ENCODE results near the gene RAP2A.

RAP2A gene

DNA sequence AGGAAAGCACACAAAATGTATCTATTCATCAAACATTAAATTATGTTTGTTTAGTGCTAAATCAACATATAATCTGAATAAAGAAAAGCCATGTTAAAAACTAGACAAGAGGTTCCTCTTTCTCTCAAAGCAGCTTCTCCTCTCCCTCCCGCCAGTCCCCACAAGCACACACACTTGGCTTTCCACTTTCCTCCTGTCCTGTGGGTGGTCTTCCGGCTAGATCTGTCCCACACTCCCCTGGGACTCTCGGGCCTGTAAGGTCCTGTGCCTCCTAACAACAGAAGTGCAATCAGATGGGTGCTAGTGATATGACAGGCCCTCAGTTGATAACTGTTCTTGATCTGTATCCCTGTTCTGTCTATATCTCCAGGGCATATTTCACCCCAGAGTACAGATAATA is 45.6 kb upstream of the RAP2A start:
- TF ChIP-seq, protein P1, sequence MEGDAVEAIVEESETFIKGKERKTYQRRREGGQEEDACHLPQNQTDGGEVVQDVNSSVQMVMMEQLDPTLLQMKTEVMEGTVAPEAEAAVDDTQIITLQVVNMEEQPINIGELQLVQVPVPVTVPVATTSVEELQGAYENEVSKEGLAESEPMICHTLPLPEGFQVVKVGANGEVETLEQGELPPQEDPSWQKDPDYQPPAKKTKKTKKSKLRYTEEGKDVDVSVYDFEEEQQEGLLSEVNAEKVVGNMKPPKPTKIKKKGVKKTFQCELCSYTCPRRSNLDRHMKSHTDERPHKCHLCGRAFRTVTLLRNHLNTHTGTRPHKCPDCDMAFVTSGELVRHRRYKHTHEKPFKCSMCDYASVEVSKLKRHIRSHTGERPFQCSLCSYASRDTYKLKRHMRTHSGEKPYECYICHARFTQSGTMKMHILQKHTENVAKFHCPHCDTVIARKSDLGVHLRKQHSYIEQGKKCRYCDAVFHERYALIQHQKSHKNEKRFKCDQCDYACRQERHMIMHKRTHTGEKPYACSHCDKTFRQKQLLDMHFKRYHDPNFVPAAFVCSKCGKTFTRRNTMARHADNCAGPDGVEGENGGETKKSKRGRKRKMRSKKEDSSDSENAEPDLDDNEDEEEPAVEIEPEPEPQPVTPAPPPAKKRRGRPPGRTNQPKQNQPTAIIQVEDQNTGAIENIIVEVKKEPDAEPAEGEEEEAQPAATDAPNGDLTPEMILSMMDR (IDR thresholded peaks at IDR 0.05): no peak

DNA sequence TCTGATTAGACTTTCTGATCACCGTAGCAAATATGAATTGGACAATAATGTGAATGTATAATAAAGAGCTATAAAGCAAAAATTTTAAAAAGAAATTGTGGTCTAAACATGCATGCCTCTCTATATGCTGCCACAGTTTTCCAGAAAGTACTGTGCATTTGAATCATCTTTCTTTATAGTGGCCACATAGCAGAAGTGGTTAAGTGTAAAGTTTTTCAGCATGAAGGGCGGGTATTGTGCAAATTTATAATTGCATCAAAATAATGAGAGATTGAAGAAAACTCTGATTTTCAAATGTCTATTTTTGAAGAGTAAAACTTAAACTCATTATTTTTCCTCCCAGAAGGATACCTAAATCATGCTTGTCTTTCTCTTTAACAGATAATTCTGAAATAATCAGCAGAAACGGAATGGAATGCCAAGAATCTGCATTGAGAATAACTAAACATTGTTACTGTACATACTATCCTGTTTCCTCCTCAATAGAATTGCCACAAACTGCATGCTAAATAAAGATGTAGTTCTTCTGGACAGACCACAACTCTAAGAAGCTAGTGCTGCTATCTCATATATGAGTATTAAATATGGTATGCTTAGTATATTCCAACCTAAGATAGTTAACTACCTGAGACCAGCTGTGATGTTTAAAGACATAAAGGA is 42.9 kb upstream of the RAP2A start:
- TF ChIP-seq, protein P1 (IDR thresholded peaks at IDR 0.05): no peak

DNA sequence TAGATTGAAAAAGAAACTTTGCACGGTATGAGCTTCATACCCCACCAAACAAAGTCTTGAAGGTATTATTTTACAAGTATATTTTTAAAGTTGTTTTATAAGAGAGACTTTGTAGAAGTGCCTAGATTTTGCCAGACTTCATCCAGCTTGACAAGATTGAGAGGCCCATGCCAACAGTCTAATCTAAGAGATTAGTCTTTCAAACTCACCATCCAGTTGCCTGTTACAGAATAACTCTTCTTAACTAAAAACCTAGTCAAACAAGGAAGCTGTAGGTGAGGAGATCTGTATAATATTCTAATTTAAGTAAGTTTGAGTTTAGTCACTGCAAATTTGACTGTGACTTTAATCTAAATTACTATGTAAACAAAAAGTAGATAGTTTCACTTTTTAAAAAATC is 41.9 kb upstream of the RAP2A start:
- TF ChIP-seq, protein P1 (IDR thresholded peaks at IDR 0.05): no peak

DNA sequence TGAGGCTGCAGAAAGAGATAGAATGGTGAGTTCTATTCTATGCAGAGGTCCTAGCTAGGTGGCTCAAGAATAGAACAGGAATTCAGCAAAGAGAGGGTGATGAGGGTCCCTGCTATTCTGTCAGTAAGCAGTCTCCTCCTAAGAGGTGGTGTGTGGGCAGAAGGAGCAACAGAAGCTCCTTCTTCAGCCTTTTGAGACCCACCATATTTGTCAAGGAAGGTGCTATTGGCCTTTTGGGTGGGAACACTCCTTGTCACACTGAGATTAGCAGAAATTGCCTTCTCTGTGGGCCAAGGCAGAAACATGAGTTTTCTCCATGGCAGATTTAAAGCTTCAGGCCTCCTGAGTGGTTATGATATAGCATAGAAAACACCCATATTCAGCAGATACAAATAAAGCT is 39.4 kb upstream of the RAP2A start:
- TF ChIP-seq, protein P1 (IDR thresholded peaks at IDR 0.05): no peak

DNA sequence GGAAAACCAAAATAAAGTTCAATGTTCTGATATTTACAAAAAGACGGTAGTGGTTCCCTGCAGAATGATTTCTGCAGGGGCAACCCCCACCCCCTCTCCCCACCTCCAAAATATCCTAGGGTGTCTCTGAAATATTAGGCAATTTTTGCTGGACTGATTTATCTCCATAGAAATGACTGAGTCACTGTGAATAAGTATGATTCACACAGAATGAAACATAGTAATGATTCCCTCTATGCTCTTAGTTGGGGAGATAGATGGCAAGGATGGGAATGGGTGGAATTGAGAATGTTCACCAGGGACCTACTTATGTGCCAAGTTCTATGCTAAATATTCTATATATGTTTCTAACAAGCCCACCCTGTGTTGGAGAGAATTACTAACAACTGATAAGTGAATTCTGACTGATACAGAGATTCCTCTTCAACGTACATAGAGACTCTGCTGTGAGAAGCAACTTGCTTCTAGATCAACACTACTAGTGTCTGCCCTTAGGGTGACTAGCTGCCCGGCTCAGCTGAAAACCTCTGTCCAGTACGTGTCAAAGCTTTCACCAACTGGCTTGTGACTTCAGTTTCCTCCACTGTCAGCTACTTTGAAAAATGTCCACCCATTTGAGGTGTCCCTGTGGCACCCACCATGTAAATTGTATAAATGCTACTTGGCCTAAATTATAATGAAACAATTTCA is 38.4 kb upstream of the RAP2A start:
- TF ChIP-seq, protein P1 (IDR thresholded peaks at IDR 0.05): no peak

DNA sequence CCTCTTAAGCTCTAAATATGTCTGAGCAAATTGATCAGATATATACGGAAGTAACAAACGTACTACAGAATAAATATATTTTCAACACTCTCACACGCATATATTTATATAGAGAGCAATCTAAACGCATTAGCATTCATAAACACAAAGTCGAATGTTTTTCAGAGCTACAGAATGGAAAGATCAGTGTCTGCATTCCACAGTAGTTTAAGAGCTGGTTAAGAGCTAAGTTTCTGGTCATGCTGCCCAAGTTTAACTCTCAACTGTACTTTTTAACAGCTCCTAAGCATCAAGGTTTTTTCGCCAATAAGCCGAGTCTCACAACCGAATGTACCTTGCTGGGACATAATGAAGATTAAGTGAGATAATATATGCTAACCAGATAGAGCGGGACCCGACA is 36.7 kb upstream of the RAP2A start:
- TF ChIP-seq, protein P1 (IDR thresholded peaks at IDR 0.05): no peak

DNA sequence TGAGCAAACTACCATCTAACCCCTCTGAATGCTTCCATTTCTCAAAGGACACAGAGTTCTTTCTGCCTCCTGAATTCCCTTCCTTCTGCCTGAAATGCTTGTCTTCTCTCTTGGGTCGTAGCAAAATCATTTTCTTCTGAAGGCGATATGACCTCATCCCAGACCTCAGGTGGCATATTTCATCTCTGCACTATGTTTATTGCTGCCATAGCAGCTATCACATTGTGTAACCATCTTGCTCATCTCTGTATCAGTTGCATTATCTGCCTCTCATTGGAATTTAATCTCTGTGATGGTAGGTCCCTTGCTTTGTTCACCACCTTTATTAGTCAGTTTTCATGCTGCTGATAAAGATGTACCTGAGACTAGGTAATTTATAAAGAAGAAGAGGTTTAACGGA is 32.5 kb upstream of the RAP2A start:
- TF ChIP-seq, protein P1 (IDR thresholded peaks at IDR 0.05): no peak
